Astrocyte of the spinal cord (primary cell): Measurements from ENCODE around the gene MGAT5.

Source experiments
- DNase-seq: peaks from one replicate; pipeline ENCODE4 v3.0.0; 2011; ENCODE audit warnings: low read depth, low spot score
- H3K4me3 ChIP-seq: 2 replicates; pipeline ENCODE4 v1.5.1; 2011; ENCODE audit warnings: low read depth, mild to moderate bottlenecking, low read length, moderate library complexity
- in situ Hi-C: cut with HindIII; loops from 2 replicates; pipeline ENCODE4 v1.10.0; 2017; ENCODE audit warnings: low sequenced_read_pairs
- TF ChIP-seq, protein P1 (sequence below): IDR thresholded peaks from 2 replicates; pipeline ENCODE4 v1.5.1; 2012; ENCODE audit warnings: low read depth, mild to moderate bottlenecking, low read length, inconsistent platforms

The MGAT5 gene

DNA sequence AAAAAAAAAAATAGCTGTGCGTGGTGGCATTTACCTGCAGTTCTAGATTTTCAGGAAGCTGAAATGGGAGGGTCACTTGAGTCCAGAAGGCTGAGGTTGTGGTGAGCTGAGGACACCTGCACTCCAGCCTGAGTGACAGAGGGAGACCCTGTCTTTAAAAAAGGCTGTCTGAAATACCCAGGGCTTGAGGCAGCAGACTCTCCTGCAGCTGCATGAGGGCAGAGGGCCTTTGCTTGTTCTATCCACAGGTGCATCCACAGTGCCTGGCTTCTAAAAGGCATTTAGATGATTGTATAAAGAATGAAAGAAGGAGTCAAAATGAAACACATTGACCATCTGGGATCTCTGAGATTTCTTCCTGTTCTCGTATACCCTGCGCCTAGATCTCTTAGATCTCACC lies 152.9 kb downstream of the MGAT5 start:
- no peak overlapping the region for H3K4me3 ChIP-seq
- in situ Hi-C loops, result no loop called here
- DNase-seq, result no peak
- TF ChIP-seq, protein P1, sequence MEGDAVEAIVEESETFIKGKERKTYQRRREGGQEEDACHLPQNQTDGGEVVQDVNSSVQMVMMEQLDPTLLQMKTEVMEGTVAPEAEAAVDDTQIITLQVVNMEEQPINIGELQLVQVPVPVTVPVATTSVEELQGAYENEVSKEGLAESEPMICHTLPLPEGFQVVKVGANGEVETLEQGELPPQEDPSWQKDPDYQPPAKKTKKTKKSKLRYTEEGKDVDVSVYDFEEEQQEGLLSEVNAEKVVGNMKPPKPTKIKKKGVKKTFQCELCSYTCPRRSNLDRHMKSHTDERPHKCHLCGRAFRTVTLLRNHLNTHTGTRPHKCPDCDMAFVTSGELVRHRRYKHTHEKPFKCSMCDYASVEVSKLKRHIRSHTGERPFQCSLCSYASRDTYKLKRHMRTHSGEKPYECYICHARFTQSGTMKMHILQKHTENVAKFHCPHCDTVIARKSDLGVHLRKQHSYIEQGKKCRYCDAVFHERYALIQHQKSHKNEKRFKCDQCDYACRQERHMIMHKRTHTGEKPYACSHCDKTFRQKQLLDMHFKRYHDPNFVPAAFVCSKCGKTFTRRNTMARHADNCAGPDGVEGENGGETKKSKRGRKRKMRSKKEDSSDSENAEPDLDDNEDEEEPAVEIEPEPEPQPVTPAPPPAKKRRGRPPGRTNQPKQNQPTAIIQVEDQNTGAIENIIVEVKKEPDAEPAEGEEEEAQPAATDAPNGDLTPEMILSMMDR, result no peak

DNA sequence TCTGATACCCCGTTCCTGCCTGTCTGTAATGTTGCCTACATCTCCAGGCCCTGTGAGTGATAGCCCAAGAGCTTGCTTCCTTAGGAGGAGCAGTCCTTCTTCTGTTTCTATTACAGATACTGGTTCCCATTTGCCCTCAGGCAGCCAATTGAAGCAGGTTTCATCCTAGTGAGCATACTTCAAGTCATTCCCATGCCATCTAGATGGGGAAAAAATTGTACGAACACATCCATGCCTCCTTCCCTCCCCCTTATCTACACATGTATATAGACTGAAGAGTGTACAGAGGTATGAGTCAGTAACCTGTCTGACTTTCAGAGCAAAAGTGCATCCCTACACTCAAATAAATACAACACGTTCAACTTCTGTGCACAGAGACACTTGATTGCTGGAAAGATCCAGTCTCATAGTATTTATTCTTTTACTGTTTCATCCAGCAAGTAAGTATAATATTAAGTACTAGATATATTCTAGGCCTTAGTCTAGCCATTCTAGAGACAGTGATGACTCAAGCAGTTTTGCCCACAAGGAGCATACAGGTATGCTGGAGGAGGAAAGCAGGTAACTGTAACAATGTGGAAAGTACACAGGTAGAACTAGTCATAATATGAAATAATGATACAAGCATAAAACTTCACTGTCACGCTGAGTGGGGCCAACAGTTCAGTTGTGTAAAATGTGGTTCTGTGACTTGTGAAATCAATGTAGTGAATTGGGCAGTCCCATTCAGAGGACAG lies 153.4 kb downstream of the MGAT5 start:
- TF ChIP-seq, protein P1, result no peak

DNA sequence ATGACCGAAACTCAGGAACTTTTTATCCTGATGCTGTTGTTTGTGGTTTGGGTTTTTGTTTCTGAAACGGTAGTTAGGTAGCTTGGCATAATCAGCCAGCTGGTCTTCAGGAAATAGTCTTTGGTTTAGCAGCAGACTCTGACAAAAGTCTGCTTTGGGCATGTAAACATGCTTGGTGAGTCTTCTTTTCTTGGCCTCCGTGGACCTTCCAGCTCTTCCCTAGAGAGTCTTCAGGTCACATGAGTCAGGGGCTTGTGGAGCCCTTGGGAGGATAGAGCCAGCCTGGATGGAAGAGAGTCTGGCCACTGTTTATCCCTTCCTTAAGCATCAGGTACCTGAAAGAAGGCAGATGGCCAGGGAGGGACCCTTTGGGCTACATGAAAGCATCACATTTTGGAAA lies 154.5 kb downstream of the MGAT5 start:
- in situ Hi-C loops, result no loop called here
- TF ChIP-seq, protein P1, result no peak
- H3K4me3 ChIP-seq, result no peak overlapping the region
- DNase-seq, result no peak

More for the DNA sequence above, 153.4 kb downstream of the MGAT5 start:
- in situ Hi-C loops, result no loop called here
- DNase-seq, result no peak
- no peak overlapping the region for H3K4me3 ChIP-seq

DNA sequence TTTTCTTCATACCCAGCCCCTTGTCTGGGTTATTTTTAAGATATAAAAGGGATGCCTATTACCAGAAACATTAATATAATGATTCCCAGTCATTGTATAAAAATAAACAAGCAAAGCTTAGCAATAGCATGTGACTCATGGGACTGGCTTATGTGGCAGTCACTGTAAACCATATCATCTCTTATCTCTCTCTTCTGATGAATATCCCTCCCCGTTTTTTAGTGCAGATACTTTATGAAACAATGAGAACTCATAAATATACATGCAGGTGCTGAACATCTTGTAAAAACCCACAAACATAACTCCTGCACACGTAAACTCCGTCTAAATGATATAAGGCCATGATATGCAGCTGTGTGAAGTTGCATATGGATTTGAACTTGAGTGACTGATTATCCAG lies 154.9 kb downstream of the MGAT5 start:
- no peak for DNase-seq
- in situ Hi-C loops, result no loop called here
- no peak overlapping the region for H3K4me3 ChIP-seq
- TF ChIP-seq, protein P1, result no peak

DNA sequence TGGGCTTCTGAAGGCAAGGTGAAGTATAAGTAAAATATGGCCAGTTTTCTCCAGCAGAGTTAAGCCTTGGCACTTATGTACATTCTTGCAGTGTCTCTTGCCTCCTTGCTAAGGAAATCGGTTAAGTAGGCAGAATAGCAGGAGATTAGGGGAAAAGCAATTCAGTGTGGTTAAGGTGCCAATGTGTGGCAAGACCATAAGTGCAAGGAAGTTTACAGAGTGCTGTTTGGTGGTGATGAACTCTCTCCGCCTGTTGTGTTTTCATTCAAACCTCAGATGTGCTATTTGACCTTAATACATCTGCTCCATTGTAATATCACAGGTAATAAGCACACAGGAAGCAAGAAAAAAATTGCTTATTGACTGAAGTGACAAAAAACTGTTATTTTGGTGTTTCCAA lies 156.1 kb downstream of the MGAT5 start:
- no peak for DNase-seq
- TF ChIP-seq, protein P1, result no peak
- in situ Hi-C loops, result no loop called here
- H3K4me3 ChIP-seq, result no peak overlapping the region

DNA sequence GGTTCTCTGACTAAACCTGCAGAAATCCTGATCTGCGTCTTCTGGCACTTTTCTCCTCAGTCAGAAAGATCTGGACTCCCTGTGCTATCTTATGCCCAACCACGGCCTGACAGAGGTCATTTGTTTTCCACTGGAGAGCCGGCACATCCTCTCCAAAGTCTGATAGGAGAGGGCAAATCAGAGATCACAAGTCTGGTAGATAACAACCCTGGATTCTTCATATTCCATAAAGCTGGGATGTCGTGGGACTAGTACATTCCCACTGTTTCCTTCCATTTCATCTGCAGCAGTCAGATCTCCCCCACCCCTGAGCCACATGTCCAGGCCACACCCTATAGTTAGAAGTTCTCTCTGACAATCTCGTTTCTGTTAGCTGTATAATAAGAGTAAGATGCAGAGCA lies 157.0 kb downstream of the MGAT5 start:
- no peak overlapping the region for H3K4me3 ChIP-seq
- in situ Hi-C loops, result no loop called here
- TF ChIP-seq, protein P1, result no peak
- DNase-seq, result no peak
